ENCODE results near the gene RAB7B. TPM values are rescaled to one million over a fixed set of nuclear protein-coding genes. Genes with fewer than 3 reads are reported as not detected.

The RAB7B gene
- total RNA-seq, 4 donors from 2014 or later: 0.26 to 22.5 (median 8.0) TPM

DNA sequence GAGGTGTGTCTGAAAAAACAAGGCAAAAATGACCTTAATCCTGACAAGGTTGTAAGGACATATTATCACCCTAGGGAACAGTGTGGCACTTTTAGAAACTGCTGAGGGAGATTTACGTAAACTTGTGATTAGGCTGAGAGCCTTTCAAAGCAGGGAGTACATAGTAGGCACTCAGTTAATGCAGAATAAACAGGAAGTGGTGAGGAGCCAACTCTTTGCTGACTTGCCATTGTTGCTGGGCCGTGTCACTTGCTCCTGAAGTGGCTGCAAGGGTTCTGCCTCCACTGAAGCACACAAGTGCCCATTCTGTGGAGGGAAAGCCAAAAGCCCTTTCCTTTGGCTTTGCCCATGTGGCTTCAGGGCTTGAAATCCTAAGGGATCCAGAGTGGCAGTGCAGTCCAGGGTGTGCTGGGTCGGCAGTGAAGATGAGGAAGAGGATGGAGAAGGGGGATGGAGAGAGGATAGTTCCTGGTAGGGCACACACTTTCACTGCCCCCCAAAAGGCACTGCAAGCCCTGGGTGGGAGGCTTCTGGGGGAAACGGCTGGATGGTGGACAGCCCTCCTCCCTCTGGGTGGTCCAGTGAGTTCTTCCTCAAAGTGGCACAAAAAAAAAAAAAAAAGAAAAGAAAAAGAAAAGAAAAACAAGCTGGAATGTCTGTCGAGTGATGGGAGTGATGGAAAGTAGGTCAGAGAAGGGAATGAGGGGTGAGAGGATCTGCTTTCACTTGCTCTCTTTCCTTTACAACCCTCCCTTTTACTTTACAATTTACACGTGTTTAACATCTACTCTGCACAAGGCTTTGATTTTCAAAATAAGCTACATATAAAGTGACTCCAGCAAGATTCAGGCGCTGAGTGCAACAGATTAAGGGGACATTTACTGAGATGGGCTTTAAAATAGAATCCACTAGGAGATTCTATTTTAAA, 36.1 kb upstream of the RAB7B start:
- no peak for DNase-seq
- intact Hi-C loops (cut with DNase I; ENCODE audit: low total_unique reads): no loop called here
- Histone ChIP-seq H3K36me3 (no peaks in the 10 kb centered on the region), H3K27me3 (no peaks in the 10 kb centered on the region), H3K4me1 (no peaks in the 10 kb centered on the region), H3K27ac (no peak overlapping the region), H3K4me3 (no peak overlapping the region), H3K9me3 (no peaks in the 10 kb centered on the region)
- no peak for TF ChIP-seq CTCF (IDR thresholded peaks at IDR 0.05)
- no peak for TF ChIP-seq POLR2A (IDR thresholded peaks at IDR 0.05)

- H3K4me3 ChIP-seq: no peak overlapping the region
- H3K4me1 ChIP-seq: no peaks in the 10 kb centered on the region
- intact Hi-C loops (cut with DNase I; ENCODE audit: low total_unique reads): no loop called here
- TF ChIP-seq POLR2A (IDR thresholded peaks at IDR 0.05) (no peak), CTCF (IDR thresholded peaks at IDR 0.05) (no peak)
- H3K36me3 ChIP-seq: no peaks in the 10 kb centered on the region
- no peak for DNase-seq
- H3K27ac ChIP-seq: no peak overlapping the region
- no peaks in the 10 kb centered on the region for H3K9me3 ChIP-seq
- H3K27me3 ChIP-seq: no peaks in the 10 kb centered on the region
Observed at GRCh38 chr1:206037581-206037980, 34.4 kb upstream of the RAB7B start.

DNA sequence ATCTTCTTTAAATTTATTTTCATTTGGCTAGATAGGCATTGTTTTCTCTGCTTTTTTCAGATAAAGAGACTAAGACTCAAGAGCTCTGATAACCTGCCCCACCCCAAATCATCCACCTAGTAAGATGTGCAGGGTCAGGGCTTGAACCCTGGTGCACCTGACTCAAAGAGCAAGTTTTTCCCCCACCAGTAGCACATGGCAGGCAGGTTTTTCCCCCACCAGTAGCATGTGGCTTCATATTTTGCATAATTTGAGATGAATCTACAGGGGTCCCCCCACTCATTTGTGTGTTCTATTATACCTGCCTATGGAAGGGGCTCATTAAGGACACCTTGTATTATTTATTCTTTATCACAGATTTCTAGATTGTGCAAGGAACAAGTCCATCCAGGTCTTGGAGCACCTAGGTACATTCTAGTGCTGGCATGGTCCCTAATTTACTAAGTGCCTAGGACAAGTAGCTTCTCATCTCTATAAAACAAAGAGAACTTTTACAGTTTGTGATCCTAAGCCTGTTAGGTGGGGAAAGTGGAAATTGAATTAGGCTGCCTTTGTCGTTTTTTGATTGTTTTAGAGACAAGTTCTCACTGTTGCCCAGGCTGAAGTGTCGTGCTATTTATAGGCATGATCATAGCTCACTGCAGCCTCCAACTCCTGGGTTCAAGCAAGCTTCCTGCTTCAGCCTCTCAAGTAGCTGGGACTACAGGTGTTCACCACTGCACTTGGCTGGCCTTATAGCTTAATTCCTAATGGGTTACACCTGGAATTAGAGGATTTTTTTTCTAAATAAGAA, 33.7 kb upstream of the RAB7B start:
- Histone ChIP-seq H3K4me3 (no peak overlapping the region), H3K36me3 (no peaks in the 10 kb centered on the region), H3K9me3 (no peaks in the 10 kb centered on the region), H3K27me3 (no peaks in the 10 kb centered on the region), H3K4me1 (no peaks in the 10 kb centered on the region), H3K27ac (no peak overlapping the region)
- DNase-seq: no peak
- TF ChIP-seq POLR2A (IDR thresholded peaks at IDR 0.05): no peak
- no peak for TF ChIP-seq CTCF (IDR thresholded peaks at IDR 0.05)
- intact Hi-C loops (cut with DNase I; ENCODE audit: low total_unique reads): no loop called here

GRCh38 chr1:206035027-206035426, 31.8 kb upstream of the RAB7B start:
- TF ChIP-seq POLR2A (IDR thresholded peaks at IDR 0.05) (no peak), CTCF (IDR thresholded peaks at IDR 0.05) (no peak)
- no peaks in the 10 kb centered on the region for H3K4me1 ChIP-seq
- H3K4me3 ChIP-seq: no peak overlapping the region
- intact Hi-C loops (cut with DNase I; ENCODE audit: low total_unique reads): no loop called here
- no peaks in the 10 kb centered on the region for H3K36me3 ChIP-seq
- DNase-seq: no peak
- no peak overlapping the region for H3K27ac ChIP-seq
- no peaks in the 10 kb centered on the region for H3K27me3 ChIP-seq
- H3K9me3 ChIP-seq: no peaks in the 10 kb centered on the region

Data from uterus (tissue), 4 donors.